Erythroblast (primary cell): ENCODE results near the gene PARK7.

ENCODE experiments used
- GATA1 ChIP-seq: IDR thresholded peaks from 2 replicates; pipeline ENCODE4 v1.6.1; 2011; ENCODE audit warnings: low read depth, mild to moderate bottlenecking, control low read depth, low read length, moderate library complexity
- POLR2A ChIP-seq: IDR thresholded peaks from 2 replicates; pipeline ENCODE4 v1.6.1; 2011; ENCODE audit warnings: mild to moderate bottlenecking, low read length

DNA sequence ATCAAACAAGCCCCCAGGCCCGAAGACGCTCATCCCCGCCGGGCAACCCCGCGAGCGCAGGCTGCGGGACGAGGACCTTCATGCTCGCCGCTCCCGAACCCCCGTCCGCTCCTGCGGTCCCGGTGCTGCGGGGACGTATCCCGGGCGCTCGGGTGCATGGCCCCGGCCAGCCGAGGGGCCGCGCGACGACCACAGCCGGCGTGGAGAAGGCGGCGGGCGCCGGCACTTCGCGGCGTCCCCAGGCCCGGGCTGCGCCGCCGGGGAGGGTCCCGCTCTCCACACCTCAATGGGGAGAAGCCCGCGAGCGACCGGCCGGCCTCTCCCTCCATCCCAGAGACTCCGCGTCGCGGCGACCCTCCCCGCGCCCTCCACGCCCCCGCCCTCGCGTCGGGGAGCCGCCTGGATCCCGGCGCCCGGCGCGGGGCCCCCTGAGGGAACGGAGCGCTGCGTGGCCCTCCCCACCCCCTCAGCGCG is 64.2 kb downstream of the PARK7 start:
- no peak for TF ChIP-seq POLR2A
- no peak for TF ChIP-seq GATA1
